GM18517 (cell line): ENCODE results near the gene UCP2.

Source experiments
- ATAC-seq: cut with Tn5 transposase; IDR thresholded peaks from one replicate; pipeline ENCODE4 v1.9.1; 2021; ENCODE audit warnings: mild to moderate bottlenecking, moderate library complexity; ENCODE audit not compliant: unreplicated experiment

Gene UCP2

GRCh38 chr11:74010306-74011300 lies 28.0 kb upstream of the UCP2 start:
- no peak for ATAC-seq

GRCh38 chr11:74009675-74010305 lies 27.1 kb upstream of the UCP2 start:
- no peak for ATAC-seq

- no peak for ATAC-seq
These were observed 26.5 kb upstream of the UCP2 start for GRCh38 chr11:74009230-74009547.

GRCh38 chr11:74008373-74009229 lies 26.0 kb upstream of the UCP2 start, which contains the start of gene UCP3:
Gene UCP3, minus strand, starts transcription at chr11:74009085. Its CDS starts 2,043 bp downstream, at chr11:74007042.
- no peak for ATAC-seq

- ATAC-seq: no peak
These were observed 25.2 kb upstream of the UCP2 start for GRCh38 chr11:74007691-74008372.

- no peak for ATAC-seq
These were observed 24.2 kb upstream of the UCP2 start for GRCh38 chr11:74006743-74007304.

GRCh38 chr11:74005721-74006517 lies 23.3 kb upstream of the UCP2 start:
- no peak for ATAC-seq

- ATAC-seq: no peak
These were observed 22.3 kb upstream of the UCP2 start for GRCh38 chr11:74004759-74005615.

GRCh38 chr11:74004046-74004695 lies 21.5 kb upstream of the UCP2 start:
- no peak for ATAC-seq

- no peak for ATAC-seq
These were observed 20.2 kb upstream of the UCP2 start for GRCh38 chr11:74002832-74003231.

- no peak for ATAC-seq
These were observed 19.2 kb upstream of the UCP2 start for GRCh38 chr11:74001822-74002286.

- ATAC-seq: no peak
These were observed 17.9 kb upstream of the UCP2 start for GRCh38 chr11:74000307-74001133.

GRCh38 chr11:73999581-74000306 lies 17.1 kb upstream of the UCP2 start:
- no peak for ATAC-seq

- ATAC-seq: no peak
These were observed 16.4 kb upstream of the UCP2 start for GRCh38 chr11:73998846-73999575.

- ATAC-seq: no peak
These were observed 14.6 kb upstream of the UCP2 start for GRCh38 chr11:73997120-73997770.
